ENCODE measurements around the gene CDKN1B. TPM values are rescaled to one million over a fixed set of nuclear protein-coding genes. Genes with fewer than 3 reads are reported as not detected.
"Not testable (repeated sequence)": the region's sequence is repeated elsewhere in the genome, so short reads cannot be mapped to it uniquely, and the experiment has no call there.

Gene CDKN1B
- total and polyA plus RNA-seq, 7 donors, result 36.8 to 106 (median 52.5) TPM

DNA sequence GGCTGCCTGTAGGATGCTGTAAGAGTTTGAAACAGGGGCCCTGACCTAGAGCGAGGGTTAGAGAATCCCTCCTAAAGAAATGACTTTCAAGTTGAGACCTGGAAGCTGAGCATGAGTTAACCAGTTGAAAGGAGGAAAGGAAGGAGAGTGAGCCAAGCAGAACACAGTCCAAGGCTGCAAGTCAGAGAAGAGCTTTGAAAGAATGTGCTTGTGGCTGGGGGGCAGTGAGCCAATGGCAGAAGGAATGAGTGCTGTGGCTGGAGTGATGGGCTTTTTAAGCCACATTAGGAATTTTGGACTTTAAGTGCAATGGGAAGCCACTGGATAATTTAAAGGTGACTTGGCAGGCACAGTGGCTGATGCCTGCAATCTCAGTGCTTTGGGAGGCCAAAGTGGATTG, 18.1 kb downstream of the CDKN1B start:
- Histone ChIP-seq H3K4me1 (peaks cover 0 to 37% (median 15%) of the 10 kb centered on the region in 4 donors), H3K36me3 (no peaks in the 10 kb centered on the region), H3K27ac (peak overlapping the region; percentile 29 to 82 (median 58)), H3K27me3 (no peaks in the 10 kb centered on the region), H3K9me3 (no peaks in the 10 kb centered on the region), H3K4me3 (no peak overlapping the region)
- intact Hi-C loops (cut with DNase I), result no loop called here
- no peak for DNase-seq
- 84 to 96% methylated on average over 1 of the region's 1 CpG for WGBS, 2 donors
- TF ChIP-seq, protein P1, sequence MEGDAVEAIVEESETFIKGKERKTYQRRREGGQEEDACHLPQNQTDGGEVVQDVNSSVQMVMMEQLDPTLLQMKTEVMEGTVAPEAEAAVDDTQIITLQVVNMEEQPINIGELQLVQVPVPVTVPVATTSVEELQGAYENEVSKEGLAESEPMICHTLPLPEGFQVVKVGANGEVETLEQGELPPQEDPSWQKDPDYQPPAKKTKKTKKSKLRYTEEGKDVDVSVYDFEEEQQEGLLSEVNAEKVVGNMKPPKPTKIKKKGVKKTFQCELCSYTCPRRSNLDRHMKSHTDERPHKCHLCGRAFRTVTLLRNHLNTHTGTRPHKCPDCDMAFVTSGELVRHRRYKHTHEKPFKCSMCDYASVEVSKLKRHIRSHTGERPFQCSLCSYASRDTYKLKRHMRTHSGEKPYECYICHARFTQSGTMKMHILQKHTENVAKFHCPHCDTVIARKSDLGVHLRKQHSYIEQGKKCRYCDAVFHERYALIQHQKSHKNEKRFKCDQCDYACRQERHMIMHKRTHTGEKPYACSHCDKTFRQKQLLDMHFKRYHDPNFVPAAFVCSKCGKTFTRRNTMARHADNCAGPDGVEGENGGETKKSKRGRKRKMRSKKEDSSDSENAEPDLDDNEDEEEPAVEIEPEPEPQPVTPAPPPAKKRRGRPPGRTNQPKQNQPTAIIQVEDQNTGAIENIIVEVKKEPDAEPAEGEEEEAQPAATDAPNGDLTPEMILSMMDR (IDR thresholded peaks at IDR 0.05), result no peak
- TF ChIP-seq POLR2AphosphoS5 (IDR thresholded peaks at IDR 0.05), result no peak
- no peak for TF ChIP-seq POLR2A (IDR thresholded peaks at IDR 0.05)
- TF ChIP-seq EP300 (IDR thresholded peaks at IDR 0.05), result no peak

DNA sequence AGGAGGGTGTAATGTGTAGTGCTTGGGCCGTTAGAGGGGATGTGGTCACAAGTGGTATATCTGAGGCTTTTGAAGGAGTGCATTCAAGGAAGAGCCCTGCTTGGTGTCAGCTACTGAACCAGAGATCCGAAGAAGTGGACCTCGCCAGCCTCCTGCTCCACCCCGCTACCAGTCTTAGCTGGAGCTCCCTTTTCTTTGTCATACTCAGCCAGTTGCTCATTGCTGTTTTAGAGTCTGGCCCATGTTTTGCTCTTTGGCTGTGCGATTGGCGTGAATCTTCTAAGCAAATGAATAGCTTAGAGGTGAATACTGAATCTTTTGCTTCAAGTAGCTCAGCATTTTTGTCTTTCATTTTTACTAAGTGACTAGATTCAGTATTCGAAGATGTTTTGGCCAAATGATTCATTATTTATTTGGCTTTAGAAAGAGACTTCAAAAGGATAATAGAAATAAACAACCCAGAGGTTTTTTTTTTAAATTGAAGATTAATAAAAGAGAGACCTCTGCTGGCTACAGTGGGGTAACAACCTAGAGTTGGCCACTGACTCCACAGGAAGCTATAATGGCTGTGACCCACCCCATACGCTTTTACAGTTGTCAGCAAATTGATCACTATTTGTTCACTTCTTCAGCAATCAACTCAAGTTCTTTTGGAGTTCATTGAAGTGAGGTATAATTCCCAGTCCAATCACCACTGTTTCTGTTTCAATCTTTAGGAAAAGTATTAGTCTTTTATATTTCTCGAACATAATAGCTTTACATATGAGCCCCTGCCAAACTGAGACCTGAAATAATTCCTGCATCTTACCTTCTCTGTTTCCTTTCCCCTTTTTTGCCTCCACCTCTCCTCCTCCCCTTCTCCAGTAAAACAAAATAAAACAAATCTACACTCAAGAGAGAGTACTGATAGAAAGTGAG, 19.9 kb downstream of the CDKN1B start:
- Histone ChIP-seq H3K4me1 (peaks cover 0 to 46% (median 17%) of the 10 kb centered on the region in 4 donors), H3K27ac (peak overlapping the region; percentile 47 to 82 (median 70)), H3K4me3 (peak overlapping the region in 3 of 4 donors; percentile 13 to 23 (median 15)), H3K36me3 (no peaks in the 10 kb centered on the region), H3K27me3 (no peaks in the 10 kb centered on the region), H3K9me3 (no peaks in the 10 kb centered on the region)
- 37 to 48% methylated on average over 9 of the region's 9 CpGs for WGBS, 2 donors
- intact Hi-C loops (cut with DNase I), result no loop called here
- DNase-seq, result no peak
- TF ChIP-seq, protein P1 (IDR thresholded peaks at IDR 0.05), result peak in 3 of 4 experiments; percentile 25 to 56 (median 29)
- no peak for TF ChIP-seq POLR2A (IDR thresholded peaks at IDR 0.05)
- no peak for TF ChIP-seq EP300 (IDR thresholded peaks at IDR 0.05)
- TF ChIP-seq POLR2AphosphoS5 (IDR thresholded peaks at IDR 0.05), result peak in 2 of 4 donors; percentile 11 to 13

DNA sequence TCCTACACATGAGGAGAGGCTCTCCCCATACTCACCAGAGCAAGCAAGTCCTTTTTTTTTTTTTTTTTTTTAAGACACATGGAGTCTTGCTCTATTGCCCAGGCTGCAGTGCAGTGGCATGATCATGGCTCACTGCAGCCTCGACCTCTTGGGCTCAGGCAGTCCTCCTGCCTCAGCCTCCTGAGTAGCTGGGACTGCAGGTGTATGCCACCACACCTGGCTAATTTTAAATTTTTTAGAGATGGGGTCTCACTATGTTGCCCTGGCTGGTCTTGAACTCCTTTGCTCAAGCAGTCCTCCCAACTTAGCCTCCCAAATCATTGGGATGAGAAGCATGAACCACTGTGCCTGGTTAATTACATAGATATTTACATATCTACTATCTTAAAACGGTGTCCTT, 21.0 kb downstream of the CDKN1B start:
- WGBS, 2 donors, result 81 to 93% methylated on average over 2 of the region's 2 CpGs
- peaks cover 0 to 48% (median 17%) of the 10 kb centered on the region in 4 donors for H3K4me1 ChIP-seq
- H3K36me3 ChIP-seq; H3K4me3 ChIP-seq; H3K27me3 ChIP-seq; DNase-seq; intact Hi-C loops (cut with DNase I); H3K9me3 ChIP-seq; H3K27ac ChIP-seq: not testable (repeated sequence)

DNA sequence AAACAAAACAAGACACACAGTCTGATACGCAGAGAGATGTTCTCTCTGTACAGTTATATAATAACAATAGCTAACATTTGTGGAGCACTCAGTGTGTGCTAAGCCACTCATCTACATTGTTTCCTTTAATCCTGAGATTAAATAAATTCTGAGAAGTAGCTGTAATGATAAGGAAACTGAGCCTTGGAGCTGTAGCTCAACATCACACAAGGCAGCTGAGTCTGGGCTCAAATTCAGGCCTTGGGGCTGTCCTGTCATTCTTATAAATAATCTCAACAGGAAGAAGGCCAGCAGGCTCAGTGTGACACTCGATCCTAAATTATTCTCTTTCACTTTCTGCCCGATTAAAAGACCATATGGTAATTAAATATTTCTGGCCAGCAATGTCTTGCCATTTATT, 24.5 kb downstream of the CDKN1B start:
- no peaks in the 10 kb centered on the region for H3K9me3 ChIP-seq
- no peak overlapping the region for H3K4me3 ChIP-seq
- H3K4me1 ChIP-seq, result peaks cover 0 to 21% (median 8%) of the 10 kb centered on the region in 4 donors
- intact Hi-C loops (cut with DNase I), result no loop called here
- no peaks in the 10 kb centered on the region for H3K36me3 ChIP-seq
- 33 to 34% methylated on average over 3 of the region's 3 CpGs for WGBS, 2 donors
- peak overlapping the region in 2 of 4 donors; percentile 3 to 12 for H3K27ac ChIP-seq
- H3K27me3 ChIP-seq, result no peaks in the 10 kb centered on the region
- no peak for DNase-seq
- TF ChIP-seq POLR2A (IDR thresholded peaks at IDR 0.05) (no peak), POLR2AphosphoS5 (IDR thresholded peaks at IDR 0.05) (no peak), EP300 (IDR thresholded peaks at IDR 0.05) (no peak)
- TF ChIP-seq, protein P1 (IDR thresholded peaks at IDR 0.05), result no peak

DNA sequence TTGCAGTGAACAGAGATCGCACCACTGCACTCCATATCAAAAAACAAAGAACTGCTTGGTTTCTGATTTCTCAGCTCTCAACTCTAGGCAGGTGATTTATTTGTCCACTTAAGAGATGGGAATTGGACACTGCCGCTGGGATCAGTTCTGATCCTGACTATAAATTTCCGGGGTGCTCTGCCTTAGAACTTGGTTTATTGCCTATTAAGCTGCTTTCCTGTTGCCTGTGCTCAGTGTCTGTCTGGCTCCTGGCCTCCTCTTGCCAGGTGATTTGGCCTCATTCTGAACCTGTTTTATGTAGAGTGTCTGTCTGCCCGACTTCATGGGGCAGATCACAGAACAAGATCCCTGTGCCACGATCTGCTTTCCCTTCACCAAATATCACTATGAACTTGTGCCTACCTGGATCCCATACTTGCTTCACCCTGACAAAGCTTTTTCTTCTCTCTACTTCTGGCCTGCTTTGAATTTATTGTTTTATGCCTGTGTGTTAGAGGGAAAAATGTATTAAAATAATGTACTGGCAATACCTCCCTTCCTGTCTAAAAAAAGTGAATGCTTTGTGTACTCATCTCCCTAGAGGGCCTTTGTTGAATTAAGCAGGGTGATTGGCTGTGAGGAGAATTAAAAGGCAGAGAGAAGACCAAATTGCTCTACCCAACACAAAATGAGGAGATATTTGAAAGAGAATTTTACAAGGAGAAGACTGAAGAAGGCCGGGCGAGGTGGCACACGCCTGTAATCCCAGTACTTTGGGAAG, 27.6 kb downstream of the CDKN1B start:
- no peak overlapping the region for H3K4me3 ChIP-seq
- 23 to 74% methylated on average over 8 of the region's 8 CpGs for WGBS, 2 donors
- H3K27me3 ChIP-seq, result no peaks in the 10 kb centered on the region
- TF ChIP-seq EP300 (IDR thresholded peaks at IDR 0.05), result no peak
- TF ChIP-seq, protein P1 (IDR thresholded peaks at IDR 0.05), result no peak
- TF ChIP-seq POLR2AphosphoS5 (IDR thresholded peaks at IDR 0.05), result no peak
- no peak for TF ChIP-seq POLR2A (IDR thresholded peaks at IDR 0.05)
- intact Hi-C loops (cut with DNase I), result no loop called here
- DNase-seq, result no peak
- no peaks in the 10 kb centered on the region for H3K9me3 ChIP-seq
- peaks cover 0 to 16% (median 3%) of the 10 kb centered on the region in 4 donors for H3K4me1 ChIP-seq
- H3K36me3 ChIP-seq, result no peaks in the 10 kb centered on the region
- no peak overlapping the region for H3K27ac ChIP-seq
